Activated CD8-positive, alpha-beta memory T cell treated with anti-CD3 and anti-CD28 coated beads for 48 hours (primary cell): Measurements from ENCODE around the gene TTC28.
"Not testable (repeated sequence)": the region's sequence is repeated elsewhere in the genome, so short reads cannot be mapped to it uniquely, and the experiment has no call there.

ENCODE experiments used
- DNase-seq, 3 experiments: peaks; one replicate each; pipeline ENCODE4 v3.0.0-alpha.2; 2020; ENCODE audit warnings: low read depth in 2 of 3, low spot score in 2 of 3

Gene TTC28

DNA sequence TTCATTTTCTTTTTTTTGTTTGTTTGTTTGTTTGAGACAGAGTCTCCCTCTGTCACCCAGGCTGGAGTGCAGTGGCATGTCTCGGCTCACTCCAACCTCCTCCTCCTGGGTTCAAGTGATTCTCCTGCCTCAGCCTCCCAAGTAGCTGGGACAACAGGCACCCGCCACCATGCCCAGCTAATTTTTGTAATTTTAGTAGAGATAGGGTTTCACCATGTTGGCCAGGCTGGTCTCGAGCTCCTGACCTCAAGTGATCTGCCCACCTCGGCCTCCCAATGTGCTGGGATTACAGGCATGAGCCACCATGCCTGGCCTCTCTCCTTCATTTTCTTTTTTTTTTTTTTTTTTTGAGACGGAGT, 118.9 kb downstream of the TTC28 start:
- DNase-seq, result not testable (repeated sequence)

DNA sequence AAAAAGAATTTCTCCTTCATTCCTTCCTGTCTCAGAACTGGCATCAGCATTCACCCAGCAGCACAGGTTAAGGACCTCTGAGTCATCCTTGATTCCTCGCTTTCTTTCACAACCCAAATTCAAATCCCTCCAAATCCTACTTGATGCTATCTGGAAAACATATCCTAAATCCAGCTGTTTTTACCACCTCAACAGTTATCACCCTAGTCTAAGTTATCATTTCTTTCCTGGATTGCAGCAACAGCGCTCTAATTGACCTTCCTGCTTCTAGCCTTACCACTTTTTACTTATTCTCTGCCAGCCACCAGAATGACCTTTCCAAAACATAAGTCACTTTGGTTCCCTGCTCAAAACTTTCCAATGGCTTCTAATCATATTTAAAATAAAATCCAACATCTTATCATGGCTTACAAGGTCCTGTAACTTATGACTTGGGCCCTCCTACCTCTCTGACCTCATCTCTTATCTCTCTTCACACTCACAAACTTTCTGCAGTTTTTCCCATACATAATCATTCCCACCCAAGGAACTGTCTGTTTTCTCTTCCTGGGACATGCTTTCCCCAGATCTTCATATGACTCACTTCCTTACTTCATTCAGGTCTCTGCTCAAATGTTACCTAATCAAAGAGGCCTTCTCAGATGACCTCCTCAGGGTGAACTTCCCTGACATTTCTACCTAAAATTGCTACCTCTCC, 119.4 kb downstream of the TTC28 start:
- DNase-seq, result no peak

DNA sequence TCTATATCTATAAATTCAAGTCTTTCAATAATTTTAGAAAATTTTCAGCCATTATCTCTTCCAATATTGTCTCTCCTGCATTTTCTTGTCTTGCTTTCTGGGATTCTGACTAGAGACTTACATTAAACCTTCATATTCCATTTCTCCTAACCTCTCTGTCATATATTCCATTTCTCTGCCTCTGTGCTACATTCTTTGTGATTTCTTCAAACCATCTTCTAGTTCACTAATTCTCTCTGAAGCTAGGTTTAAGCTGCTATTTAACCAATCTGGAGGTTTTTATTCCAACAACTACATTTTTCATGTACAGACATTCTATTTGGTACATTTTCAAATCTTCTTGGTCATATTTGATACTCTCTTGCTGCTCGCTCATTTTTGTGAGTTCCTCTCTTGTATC, 122.5 kb downstream of the TTC28 start:
- DNase-seq, result no peak

DNA sequence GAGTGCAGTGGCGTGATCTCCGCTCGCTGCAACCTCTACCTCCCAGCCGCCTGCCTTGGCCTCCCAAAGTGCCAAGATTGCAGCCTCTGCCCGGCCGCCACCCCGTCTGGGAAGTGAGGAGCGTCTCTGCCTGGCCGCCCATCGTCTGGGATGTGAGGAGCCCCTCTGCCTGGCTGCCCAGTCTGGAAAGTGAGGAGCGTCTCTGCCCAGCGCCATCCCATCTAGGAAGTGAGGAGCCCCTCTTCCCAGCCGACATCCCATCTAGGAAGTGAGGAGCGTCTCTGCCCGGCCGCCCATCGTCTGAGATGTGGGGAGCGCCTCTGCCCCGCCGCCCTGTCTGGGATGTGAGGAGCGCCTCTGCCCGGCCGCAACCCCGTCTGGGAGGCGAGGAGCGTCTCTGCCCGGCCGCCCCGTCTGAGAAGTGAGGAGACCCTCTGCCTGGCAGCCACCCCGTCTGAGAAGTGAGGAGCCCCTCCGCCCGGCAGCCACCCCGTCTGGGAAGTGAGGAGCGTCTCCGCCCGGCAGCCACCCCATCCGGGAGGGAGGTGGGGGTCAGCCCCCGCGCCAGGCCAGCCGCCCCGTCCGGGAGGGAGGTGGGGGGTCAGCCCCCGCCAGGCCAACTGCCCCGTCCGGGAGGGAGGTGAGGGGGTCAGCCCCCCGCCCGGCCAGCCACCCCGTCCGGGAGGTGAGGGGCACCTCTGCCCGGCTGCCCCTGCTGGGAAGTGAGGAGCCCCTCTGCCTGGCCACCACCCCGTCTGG, 126.4 kb downstream of the TTC28 start:
- DNase-seq, result not testable (repeated sequence)

DNA sequence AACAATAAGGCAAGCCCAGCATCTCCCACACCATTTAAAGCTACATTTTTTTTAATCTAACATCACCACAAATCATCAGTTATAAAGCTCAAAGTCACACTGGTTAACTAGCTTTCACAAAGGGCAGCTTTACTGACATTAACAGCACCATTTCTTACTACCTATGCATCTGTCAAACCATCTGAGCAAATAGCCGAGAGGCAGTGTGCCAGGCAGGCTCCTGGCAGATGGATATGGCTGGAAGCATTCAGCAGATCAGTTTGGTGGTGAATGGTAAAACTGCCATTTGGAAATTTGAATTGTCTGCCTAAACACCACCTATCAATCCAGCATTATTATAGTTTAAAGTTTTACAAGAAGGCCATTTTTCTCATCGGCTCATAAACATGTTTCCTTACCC, 131.2 kb downstream of the TTC28 start:
- DNase-seq, result no peak

DNA sequence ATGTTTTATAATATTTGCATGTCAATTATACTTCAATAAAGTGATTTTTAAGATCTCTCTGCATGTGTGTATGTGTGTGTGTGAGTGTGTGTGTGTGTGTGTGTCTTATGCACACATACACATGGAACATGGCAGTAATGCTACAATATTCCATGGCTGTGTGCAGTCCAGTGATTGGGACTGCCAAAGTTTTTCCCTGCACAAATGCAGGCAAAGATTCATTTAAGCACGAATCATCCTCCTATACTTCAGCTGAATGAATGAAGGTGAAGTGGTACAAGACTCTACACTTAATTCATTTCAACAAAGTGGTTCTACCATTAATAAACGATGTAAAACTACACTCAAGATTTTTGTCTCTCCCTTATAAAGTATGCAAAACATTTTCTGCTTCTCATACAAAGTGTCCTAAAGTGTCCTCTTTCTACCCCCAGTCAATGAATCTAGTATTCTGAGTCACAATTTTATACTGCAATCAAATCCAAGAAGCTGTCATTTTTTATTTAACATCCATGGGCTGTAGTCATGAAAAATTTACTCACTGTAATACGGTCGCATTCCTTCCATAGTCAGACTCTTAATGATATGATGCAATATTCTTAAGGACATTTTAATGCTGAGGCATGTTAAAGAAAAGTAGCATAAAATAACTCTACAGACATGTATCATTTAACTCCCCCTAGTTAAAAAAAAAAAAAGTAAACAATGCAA, 132.4 kb downstream of the TTC28 start:
- no peak for DNase-seq

DNA sequence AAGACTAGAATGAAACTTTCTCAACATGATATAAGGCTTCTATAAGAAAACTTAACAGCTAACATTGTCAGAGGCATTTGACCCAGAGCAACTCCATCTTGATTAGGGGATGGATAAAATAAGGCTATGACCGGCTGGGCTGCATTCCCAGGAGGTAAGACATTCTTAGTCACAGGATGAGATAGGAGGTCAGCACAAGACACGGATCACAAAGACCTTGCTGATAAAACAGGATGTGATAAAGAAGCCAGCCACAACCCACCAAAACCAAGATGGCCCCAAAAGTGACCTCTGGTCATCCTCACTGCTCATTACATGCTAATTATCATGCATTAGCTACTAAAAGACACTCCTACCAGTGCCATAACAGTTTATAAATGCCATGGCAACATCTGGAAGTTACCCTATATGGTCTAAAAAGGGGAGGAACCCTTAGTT, 135.2 kb downstream of the TTC28 start:
- DNase-seq, result no peak

DNA sequence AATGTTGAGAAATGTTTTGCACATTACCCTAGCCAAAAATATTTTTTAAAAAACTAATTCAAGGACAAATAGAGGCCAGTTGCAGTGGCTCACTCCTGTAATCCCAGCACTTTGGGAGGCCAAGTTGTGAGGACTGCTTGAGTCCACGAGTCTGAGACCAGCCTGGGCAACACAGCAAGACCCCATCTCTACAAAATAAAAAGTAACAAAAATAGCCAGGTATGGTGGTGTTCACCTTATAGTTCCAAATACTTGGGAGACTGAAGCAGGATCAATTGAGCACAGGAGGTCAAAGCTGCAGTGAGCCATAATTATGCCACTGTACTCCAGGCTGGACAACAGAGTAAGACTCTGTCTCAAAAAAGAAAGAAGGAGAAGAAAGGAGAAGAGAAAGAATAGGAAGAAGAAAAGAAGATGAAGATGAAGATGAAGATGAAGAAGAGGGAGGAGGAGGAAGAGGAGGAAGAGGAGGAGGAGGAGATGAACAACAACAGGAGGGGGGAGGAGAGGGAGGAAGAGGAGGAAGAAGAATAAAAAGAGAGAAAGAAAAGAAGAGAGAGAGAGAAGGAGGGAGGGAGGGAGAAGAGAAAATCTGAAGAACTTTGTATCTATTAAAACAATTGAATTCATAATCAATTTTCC, 136.5 kb downstream of the TTC28 start:
- no peak for DNase-seq

DNA sequence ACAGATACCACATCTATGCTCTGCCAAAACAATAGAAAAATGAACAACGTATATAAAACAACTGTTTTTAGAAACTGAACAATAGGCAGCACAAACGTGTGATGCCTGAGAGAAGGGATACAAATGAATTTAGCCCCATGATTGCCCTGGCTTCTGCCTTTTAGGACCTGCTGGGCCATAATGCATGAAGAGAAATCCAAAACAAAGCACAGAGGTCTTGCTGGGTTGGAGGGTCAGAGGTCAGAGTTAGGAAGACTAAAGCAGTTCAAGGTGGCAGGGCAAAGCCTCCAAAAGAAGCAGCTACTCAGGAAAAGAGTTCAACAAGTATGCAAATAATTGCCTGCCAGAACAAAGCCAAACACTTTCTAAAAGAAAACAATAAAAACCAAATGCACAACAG, 138.5 kb downstream of the TTC28 start:
- no peak for DNase-seq

DNA sequence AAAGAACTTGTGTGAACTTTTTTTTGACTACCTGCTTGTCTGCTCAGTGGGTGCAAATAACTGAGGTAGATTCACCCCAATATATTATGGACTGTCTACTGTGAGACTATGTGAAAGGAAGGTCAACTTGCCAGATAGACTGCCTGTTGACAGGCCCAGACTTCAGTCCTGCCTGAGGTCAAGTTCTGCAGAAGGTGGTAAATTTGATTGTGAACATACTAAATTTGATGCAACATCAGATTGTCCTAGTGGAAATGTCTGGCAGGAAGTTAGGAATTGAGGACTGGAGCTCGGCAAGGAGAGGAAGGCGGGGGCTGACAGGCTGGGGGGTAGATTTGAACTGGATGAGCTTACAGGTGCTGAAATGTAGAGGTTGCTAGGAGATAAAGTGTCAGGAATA, 140.7 kb downstream of the TTC28 start:
- no peak for DNase-seq

DNA sequence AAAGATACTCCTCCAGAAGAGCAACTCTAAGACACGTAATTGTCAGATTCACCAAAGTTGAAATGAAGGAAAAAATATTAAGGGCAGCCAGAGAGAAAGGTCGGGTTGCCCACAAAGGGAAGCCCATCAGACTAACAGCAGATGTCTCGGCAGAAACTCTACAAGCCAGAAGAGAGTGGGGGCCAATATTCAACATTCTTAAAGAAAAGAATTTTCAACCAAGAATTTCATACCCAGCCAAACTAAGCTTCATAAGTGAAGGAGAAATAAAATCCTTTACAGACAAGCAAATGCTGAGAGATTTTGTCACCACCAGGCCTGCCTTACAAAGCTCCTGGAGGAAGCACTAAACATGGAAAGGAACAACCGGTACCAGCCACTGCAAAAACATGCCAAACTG, 149.1 kb downstream of the TTC28 start:
- DNase-seq, result not testable (repeated sequence)

DNA sequence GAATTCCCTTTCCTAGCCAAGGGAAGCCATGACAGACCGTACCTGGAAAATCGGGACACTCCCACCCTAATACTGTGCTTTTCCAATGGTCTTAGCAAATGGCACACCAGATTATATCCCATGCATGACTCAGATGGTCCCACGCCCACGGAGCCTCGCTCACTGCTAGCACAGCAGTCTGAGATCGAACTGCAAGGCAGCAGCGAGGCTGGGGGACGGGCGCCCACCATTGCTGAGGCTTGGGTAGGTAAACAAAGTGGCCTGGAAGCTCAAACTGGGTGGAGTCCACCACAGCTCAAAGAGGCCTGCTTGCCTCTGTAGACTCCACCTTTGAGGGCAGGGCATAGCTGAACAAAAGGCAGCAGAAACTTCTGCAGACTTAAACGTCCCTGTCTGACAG, 150.5 kb downstream of the TTC28 start:
- DNase-seq, result not testable (repeated sequence)

DNA sequence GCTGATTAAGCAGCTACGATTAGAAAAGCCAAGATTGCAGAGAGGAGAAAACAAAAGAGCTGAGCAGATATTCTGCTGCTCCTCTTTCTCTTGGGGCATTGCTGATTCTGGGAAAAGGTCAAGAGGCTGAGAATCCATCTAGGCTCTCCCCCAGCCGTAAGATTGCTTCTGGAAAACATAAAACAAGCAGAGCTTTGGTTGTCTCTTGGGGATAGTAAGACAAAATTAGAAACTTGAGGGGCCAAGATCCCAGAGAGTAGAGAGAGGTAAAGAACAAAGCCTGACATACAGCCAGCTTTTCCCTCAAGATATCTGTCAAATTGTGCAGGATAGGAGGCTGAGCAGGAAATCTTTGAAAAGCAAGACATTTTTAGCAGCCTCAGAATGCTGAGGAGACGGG, 158.2 kb downstream of the TTC28 start:
- DNase-seq, result no peak

DNA sequence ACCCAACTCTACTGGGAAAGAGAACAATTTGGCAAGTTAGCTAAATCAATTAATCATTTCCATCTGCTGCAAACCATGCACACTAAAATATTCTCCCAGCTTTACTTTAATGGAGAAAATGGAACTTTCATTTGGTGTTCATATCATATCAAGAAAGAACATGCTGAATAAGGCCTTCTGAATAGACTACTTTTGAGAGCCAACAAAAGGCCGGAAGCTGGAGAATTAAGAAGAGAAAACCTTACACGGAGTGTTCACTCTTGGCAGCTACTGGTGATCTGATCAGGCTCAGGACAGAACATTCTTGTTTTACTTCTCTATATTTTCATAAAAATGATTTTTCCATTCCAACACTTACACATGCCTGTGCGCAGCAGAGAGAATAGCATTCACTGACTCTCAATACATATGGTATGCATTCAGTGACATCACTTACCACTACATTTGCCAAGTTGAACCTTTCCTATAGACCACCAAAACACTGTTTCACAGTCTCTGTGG, 165.3 kb downstream of the TTC28 start:
- no peak for DNase-seq

DNA sequence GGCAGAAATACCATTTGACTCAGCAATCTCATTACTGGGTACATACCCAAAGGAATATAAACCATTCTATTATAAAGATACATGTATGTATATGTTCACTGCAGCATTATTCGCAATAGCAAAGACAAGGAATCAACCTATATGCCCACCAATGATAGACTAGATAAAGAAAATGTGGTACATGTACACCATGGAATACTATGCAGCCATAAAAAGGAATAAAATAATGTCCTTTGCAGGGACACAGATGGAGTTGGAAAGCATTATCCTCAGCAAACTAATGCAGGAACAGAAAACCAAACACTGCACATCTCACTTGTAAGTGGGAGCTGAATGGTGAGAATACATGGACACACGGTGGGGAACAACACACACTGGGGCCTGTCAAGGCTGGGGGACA, 167.3 kb downstream of the TTC28 start:
- DNase-seq, result not testable (repeated sequence)

DNA sequence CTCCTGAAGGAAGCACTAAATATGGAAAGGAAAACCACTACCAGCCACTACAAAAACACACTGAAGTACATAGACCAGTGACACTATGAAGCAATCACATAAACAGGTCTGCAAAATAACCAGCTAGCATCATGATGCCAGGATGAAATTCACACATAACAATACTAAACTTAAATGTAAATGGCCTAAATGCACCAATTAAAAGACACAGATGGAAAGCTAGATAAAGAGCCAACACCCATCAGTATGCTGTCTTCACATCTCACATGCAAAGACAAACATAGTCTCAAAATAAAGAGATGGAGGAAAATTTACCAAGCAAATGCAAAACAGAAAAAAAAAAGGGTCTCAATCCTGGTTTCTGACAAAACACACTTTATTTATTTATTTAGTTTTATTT, 171.7 kb downstream of the TTC28 start:
- DNase-seq, result no peak

DNA sequence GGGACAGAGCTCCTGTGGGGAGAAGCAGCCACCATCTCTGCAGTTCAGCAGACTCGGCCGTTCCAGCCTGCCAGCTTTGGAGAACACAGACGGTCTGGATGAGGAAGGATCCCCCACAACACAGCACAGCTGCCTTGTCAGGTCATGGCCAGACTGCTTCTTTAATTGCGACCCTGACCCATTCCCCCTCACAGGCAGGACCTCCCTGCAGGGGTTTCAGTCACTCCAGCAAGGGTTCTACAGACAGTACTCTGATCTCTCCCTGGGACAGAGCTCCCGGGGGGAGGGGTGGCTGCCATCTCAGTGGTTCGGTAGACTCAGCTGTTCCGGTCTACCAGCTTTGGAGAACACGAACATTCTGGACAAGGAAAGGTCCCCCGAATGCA, 173.5 kb downstream of the TTC28 start:
- DNase-seq, result no peak

DNA sequence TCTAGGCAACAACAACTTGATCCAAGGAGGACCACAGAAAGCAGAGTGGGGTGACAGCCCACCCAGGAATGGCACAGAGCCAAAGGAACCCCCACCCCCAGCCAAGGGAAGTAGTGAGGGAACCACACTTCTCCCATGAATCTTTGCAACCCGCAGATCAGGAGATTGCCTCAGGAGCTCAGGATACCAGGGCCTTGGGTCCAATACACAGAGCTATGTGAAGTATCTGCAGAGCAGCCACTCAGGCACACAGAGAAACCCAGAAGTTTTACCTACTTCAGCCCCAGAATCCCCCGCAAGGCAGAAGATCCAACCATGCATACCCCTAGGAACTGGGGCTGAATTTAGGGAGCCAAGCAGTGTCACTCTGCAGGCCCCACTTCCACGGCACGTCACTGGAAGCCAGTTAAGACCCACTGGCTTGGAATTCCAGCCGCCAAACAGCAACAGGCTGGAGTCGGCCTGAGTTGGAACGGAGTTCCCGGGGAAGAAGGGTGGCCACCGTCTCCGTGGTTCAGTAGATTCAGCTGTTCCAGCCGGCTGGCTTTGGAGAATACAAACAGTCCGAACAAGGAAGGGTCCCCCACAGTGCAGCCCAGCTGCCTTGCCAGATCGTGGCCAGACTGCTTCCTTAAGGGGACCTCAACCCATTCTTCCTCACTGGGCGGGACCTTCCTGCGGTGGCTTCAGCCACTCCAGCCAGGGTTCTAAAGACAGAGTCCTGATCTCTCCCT, 174.1 kb downstream of the TTC28 start:
- DNase-seq, result no peak

DNA sequence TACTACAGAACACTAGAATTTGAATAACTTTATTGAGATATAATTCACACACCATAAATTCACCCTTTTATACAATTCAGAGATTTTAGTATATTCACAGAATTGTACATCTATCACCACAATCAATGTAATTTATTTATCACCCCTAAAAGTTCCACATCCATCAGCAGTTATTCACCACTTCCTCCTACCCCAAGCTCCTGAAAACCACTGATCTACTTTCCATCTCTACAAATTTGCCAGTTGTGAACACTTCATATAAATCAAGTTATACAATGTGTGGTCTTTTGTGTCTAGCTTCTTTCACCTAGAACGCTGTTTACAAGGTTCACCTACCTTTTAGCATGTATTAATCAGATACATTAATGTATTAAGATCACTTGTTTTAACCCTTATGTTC, 179.6 kb downstream of the TTC28 start:
- no peak for DNase-seq

DNA sequence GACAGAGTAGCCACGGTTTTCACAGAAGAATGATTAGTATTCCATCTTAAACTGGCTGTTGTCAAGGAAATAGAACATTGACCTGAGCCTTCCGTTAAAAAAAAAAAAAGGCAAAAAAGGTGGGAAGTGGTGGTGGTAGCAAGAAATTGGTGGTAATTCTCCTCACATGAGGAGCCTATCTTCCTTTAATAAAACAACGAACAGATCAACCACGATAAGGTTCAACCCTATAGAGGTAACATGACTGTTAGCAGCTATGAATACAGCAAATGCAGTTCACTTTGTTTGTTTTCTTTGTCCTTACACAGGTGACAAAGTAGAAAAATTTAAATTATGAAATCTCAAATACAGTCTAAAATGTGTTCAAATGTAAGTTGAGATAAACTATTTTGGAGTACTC, 181.6 kb downstream of the TTC28 start:
- DNase-seq, result no peak

DNA sequence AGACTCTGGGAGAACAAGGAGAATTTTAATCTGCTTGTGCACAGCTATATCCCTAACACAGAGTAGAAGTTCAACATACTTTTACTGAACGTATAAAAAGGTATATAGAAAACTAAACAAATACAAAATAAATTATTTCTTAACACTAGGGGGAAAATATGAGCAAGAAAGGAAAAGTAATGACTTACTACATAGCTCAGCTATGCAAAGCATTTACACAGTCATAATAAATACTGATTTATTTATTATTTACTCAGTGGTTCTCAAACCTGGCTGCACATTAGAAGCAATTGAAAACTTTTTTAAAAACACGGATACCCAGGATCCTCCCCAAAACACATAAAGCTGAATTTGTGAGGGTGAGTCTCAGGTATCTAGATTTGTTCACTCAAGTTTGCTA, 182.5 kb downstream of the TTC28 start:
- no peak for DNase-seq
